Neural cell (in vitro differentiated cells): ENCODE data around the gene PTPRU. TPM values are rescaled to one million over a fixed set of nuclear protein-coding genes. Genes with fewer than 3 reads are reported as not detected.

Experiments used
- H2AFZ ChIP-seq: fragments of 200-600, 300-800 bp; sonication (generic), shearing (Covaris generic); 2 replicates; pipeline ENCODE4 v1.6.0; 2014; ENCODE audit warnings: low read depth, mild to moderate bottlenecking, antibody characterized with exemption, low read length, moderate library complexity
- H3F3A ChIP-seq: fragments of 200-600 bp; shearing (Covaris generic); 2 replicates; pipeline ENCODE4 v1.6.1; 2016; ENCODE audit warnings: mild to moderate bottlenecking, moderate library complexity, mixed read lengths, antibody characterized with exemption, low read length; ENCODE audit not compliant: insufficient read depth, poor library complexity, severe bottlenecking
- H3K27ac ChIP-seq: fragments of 200-600, 300-800 bp; sonication (generic), shearing (Covaris generic); 2 replicates; pipeline ENCODE4 v1.5.1; 2014; ENCODE audit warnings: mild to moderate bottlenecking, low read length, moderate library complexity
- H3K27me3 ChIP-seq: fragments of 300-800, 200-600 bp; sonication (generic), shearing (Covaris generic); 2 replicates; pipeline ENCODE4 v1.6.0; 2014; ENCODE audit warnings: mild to moderate bottlenecking, low read depth, low read length, moderate library complexity; ENCODE audit not compliant: insufficient read depth
- H3K36me3 ChIP-seq: fragments of 300-800, 200-600 bp; sonication (generic), shearing (Covaris generic); 2 replicates; pipeline ENCODE4 v1.5.1; 2014; ENCODE audit warnings: mild to moderate bottlenecking, antibody characterized with exemption, low read length, moderate library complexity; ENCODE audit not compliant: insufficient read depth
- H3K4me2 ChIP-seq: fragments of 300-800, 200-600 bp; sonication (generic), shearing (Covaris generic); 2 replicates; pipeline ENCODE4 v1.6.0; 2014; ENCODE audit warnings: mild to moderate bottlenecking, low read length
- H3K4me3 ChIP-seq: fragments of 300-800, 200-600 bp; sonication (generic), shearing (Covaris generic); 2 replicates; pipeline ENCODE4 v1.5.1; 2014; ENCODE audit warnings: mild to moderate bottlenecking, low read length, moderate library complexity
- H3K79me2 ChIP-seq: fragments of 200-600 bp; shearing (Covaris generic); replicated peaks from 2 replicates; pipeline ENCODE4 v1.6.0; 2014; ENCODE audit warnings: mild to moderate bottlenecking, low read length, moderate library complexity; ENCODE audit not compliant: insufficient read depth
- H3K9ac ChIP-seq: fragments of 300-800, 200-600 bp; sonication (generic), shearing (Covaris generic); 2 replicates; pipeline ENCODE4 v1.6.1; 2016; ENCODE audit warnings: mild to moderate bottlenecking, low read length, mixed read lengths
- H3K9me2 ChIP-seq: fragments of 200-600 bp; shearing (Covaris generic); 2 replicates; pipeline ENCODE4 v1.6.1; 2016; ENCODE audit warnings: mild to moderate bottlenecking, low read length, mixed read lengths; ENCODE audit not compliant: insufficient read depth
- H3K9me3 ChIP-seq: fragments of 200-600, 300-800 bp; sonication (generic), shearing (Covaris generic); 2 replicates; pipeline ENCODE4 v1.6.1; 2016; ENCODE audit warnings: mild to moderate bottlenecking, mixed run types, low read length, moderate library complexity, mixed read lengths
- H4K20me1 ChIP-seq: fragments of 200-600 bp; shearing (Covaris generic); 2 replicates; pipeline ENCODE4 v1.6.1; 2016; ENCODE audit warnings: mild to moderate bottlenecking, mixed run types; ENCODE audit not compliant: insufficient read depth
- EP300 ChIP-seq: fragments of 450-650 bp; conservative IDR thresholded peaks from 2 replicates; pipeline ENCODE4 v1.6.1; 2014; ENCODE audit warnings: antibody characterized with exemption, mild to moderate bottlenecking, moderate library complexity; ENCODE audit not compliant: poor library complexity, severe bottlenecking
- EZH2 ChIP-seq: fragments of 200-600, 300-800 bp; shearing (Covaris generic), sonication (generic); IDR thresholded peaks from 2 replicates; pipeline ENCODE4 v1.6.1; 2014; ENCODE audit warnings: antibody characterized with exemption, low read length, borderline replicate concordance, mild to moderate bottlenecking; ENCODE audit not compliant: insufficient read depth, poor library complexity, severe bottlenecking
- MXI1 ChIP-seq: fragments of 450-650 bp; conservative IDR thresholded peaks from 2 replicates; pipeline ENCODE4 v1.6.1; 2014; ENCODE audit warnings: antibody characterized with exemption, mild to moderate bottlenecking; ENCODE audit not compliant: poor library complexity, severe bottlenecking
- POLR2AphosphoS5 ChIP-seq: IDR thresholded peaks from 2 replicates; pipeline ENCODE4 v1.6.1; 2012
- RAD21 ChIP-seq: fragments of 450-650 bp; conservative IDR thresholded peaks from 2 replicates; pipeline ENCODE4 v1.6.1; 2014; ENCODE audit warnings: antibody characterized with exemption, mild to moderate bottlenecking, moderate library complexity
- SMC3 ChIP-seq: fragments of 450-650 bp; conservative IDR thresholded peaks from 2 replicates; pipeline ENCODE4 v1.6.1; 2014; ENCODE audit warnings: antibody characterized with exemption, mild to moderate bottlenecking, moderate library complexity; ENCODE audit not compliant: poor library complexity
- TAF1 ChIP-seq: IDR thresholded peaks from 2 replicates; pipeline ENCODE4 v1.6.1; 2012; ENCODE audit warnings: low read depth
- polyA plus RNA-seq: library from polyadenylated mRNA; depleted of rRNA; stranded (reverse); fragments of >200 nt; gene quantifications from 2 replicates; pipeline ENCODE4 v1.2.3, GENCODE V29; 2014
- TF ChIP-seq, protein P1 (sequence below): IDR thresholded peaks from 2 replicates; pipeline ENCODE4 v1.6.1; 2012; ENCODE audit warnings: borderline replicate concordance
- TF ChIP-seq, protein P2 (sequence below): fragments of 450-650 bp; IDR thresholded peaks from 2 replicates; pipeline ENCODE4 v1.5.1; 2014; ENCODE audit warnings: antibody characterized with exemption, mild to moderate bottlenecking, moderate library complexity; ENCODE audit not compliant: poor library complexity, severe bottlenecking

The PTPRU gene
- polyA plus RNA-seq, 1 donor from 2014 or later, result 5.0 TPM

GRCh38 chr1:29271724-29272123 lies 35.4 kb downstream of the PTPRU start:
- Histone ChIP-seq H3K36me3 (no peaks in the 10 kb centered on the region), H3K9me2 (no peaks in the 10 kb centered on the region), H3F3A (no peaks in the 10 kb centered on the region), H3K4me2 (no peak overlapping the region), H3K9me3 (no peaks in the 10 kb centered on the region), H3K27me3 (no peaks in the 10 kb centered on the region), H3K27ac (no peak overlapping the region), H3K9ac (no peak overlapping the region), H2AFZ (no peak overlapping the region), H3K79me2 (no peaks in the 10 kb centered on the region), H4K20me1 (no peaks in the 10 kb centered on the region), H3K4me3 (no peak overlapping the region)
- TF ChIP-seq RAD21, result no peak
- no peak for TF ChIP-seq TAF1
- no peak for TF ChIP-seq SMC3
- TF ChIP-seq, protein P1, sequence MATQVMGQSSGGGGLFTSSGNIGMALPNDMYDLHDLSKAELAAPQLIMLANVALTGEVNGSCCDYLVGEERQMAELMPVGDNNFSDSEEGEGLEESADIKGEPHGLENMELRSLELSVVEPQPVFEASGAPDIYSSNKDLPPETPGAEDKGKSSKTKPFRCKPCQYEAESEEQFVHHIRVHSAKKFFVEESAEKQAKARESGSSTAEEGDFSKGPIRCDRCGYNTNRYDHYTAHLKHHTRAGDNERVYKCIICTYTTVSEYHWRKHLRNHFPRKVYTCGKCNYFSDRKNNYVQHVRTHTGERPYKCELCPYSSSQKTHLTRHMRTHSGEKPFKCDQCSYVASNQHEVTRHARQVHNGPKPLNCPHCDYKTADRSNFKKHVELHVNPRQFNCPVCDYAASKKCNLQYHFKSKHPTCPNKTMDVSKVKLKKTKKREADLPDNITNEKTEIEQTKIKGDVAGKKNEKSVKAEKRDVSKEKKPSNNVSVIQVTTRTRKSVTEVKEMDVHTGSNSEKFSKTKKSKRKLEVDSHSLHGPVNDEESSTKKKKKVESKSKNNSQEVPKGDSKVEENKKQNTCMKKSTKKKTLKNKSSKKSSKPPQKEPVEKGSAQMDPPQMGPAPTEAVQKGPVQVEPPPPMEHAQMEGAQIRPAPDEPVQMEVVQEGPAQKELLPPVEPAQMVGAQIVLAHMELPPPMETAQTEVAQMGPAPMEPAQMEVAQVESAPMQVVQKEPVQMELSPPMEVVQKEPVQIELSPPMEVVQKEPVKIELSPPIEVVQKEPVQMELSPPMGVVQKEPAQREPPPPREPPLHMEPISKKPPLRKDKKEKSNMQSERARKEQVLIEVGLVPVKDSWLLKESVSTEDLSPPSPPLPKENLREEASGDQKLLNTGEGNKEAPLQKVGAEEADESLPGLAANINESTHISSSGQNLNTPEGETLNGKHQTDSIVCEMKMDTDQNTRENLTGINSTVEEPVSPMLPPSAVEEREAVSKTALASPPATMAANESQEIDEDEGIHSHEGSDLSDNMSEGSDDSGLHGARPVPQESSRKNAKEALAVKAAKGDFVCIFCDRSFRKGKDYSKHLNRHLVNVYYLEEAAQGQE, result no peak
- TF ChIP-seq EZH2, result no peak
- no peak for TF ChIP-seq EP300
- TF ChIP-seq POLR2AphosphoS5, result no peak
- TF ChIP-seq, protein P2, sequence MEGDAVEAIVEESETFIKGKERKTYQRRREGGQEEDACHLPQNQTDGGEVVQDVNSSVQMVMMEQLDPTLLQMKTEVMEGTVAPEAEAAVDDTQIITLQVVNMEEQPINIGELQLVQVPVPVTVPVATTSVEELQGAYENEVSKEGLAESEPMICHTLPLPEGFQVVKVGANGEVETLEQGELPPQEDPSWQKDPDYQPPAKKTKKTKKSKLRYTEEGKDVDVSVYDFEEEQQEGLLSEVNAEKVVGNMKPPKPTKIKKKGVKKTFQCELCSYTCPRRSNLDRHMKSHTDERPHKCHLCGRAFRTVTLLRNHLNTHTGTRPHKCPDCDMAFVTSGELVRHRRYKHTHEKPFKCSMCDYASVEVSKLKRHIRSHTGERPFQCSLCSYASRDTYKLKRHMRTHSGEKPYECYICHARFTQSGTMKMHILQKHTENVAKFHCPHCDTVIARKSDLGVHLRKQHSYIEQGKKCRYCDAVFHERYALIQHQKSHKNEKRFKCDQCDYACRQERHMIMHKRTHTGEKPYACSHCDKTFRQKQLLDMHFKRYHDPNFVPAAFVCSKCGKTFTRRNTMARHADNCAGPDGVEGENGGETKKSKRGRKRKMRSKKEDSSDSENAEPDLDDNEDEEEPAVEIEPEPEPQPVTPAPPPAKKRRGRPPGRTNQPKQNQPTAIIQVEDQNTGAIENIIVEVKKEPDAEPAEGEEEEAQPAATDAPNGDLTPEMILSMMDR, result no peak
- TF ChIP-seq MXI1, result no peak

DNA sequence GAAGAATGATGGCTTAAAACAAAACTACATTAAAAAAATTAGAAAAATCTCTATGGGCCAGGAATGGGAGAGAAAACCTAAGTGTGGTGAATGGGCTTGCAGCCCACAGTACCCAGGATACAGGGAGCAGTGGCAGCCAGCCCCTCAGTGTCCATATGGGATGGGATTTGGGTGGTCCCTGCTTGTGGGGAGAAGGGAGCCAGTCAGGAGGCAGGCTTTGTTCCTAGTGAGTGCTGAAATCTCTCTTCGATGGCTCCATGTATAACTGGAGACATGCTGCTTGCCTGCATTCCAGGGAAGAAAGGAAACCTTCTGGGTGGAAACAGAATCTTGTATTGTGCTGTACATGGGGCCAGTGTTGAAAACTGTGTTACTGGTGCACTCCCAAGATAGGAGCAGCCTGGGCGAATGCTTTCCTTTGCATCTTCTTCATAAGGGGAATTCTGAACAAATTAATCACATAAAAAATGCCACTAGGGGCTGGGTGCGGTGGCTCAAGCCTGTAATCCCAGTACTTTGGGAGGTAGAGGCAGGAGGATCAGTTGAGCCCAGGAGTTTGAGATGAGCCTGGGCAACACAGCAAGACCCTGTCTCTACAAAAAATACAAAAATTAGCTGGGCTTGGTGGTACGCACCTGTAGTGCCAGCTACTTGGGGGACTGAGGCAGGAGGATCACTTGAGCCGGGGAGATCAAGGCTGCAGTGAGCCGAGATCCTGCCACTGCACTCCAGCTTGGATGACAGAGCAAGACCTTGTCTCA lies 36.0 kb downstream of the PTPRU start:
- Histone ChIP-seq H3F3A (no peaks in the 10 kb centered on the region), H3K4me2 (no peak overlapping the region), H3K27me3 (no peaks in the 10 kb centered on the region), H3K9ac (no peak overlapping the region), H3K27ac (no peak overlapping the region), H3K4me3 (no peak overlapping the region), H4K20me1 (no peaks in the 10 kb centered on the region), H3K36me3 (no peaks in the 10 kb centered on the region), H3K9me2 (no peaks in the 10 kb centered on the region), H3K79me2 (no peaks in the 10 kb centered on the region), H2AFZ (no peak overlapping the region), H3K9me3 (no peaks in the 10 kb centered on the region)
- TF ChIP-seq TAF1 (no peak), POLR2AphosphoS5 (no peak), RAD21 (no peak), EZH2 (no peak), MXI1 (no peak), EP300 (no peak), SMC3 (no peak)
- TF ChIP-seq, protein P1, result no peak
- TF ChIP-seq, protein P2, result no peak
